Activated B cell treated with CpG ODN at 0.5 μM for 24 hours (primary cell): ENCODE measurements around the gene MYD88. TPM values are rescaled to one million over a fixed set of nuclear protein-coding genes. Genes with fewer than 3 reads are reported as not detected.

ENCODE experiments used
- ATAC-seq: fragments of 200-7000 bp; cut with Tn5 transposase; one replicate; pipeline ENCODE4 v1.10.0; 2021; ENCODE audit warnings: low read depth, mild to moderate bottlenecking, moderate library complexity
- CTCF ChIA-PET: fragments of 350-600 bp; sonication (Branson Sonifier 250); formaldehyde crosslinking; loops from one replicate; lab custom pipeline; 2021; ENCODE audit warnings: antibody characterized with exemption; lab: Charles Lee
- POLR2A ChIA-PET: fragments of 350-600 bp; sonication (Branson Sonifier 250); formaldehyde crosslinking; loops from one replicate; lab custom pipeline; 2021; ENCODE audit warnings: antibody characterized with exemption; lab: Charles Lee
- DNase-seq: peaks from one replicate; pipeline ENCODE4 v3.0.0; 2022
- H3K27ac Mint-ChIP-seq: one replicate; pipeline ENCODE4 v1.8.0; 2020; ENCODE audit warnings: mixed read lengths
- H3K27me3 Mint-ChIP-seq: one replicate; pipeline ENCODE4 v1.8.0; 2021; ENCODE audit warnings: mixed read lengths
- H3K36me3 Mint-ChIP-seq: one replicate; pipeline ENCODE4 v1.8.0; 2021; ENCODE audit warnings: low read depth, mixed read lengths
- H3K4me1 Mint-ChIP-seq: one replicate; pipeline ENCODE4 v1.8.0; 2021; ENCODE audit warnings: mixed read lengths
- H3K4me3 Mint-ChIP-seq: one replicate; pipeline ENCODE4 v1.8.0; 2020; ENCODE audit warnings: mild to moderate bottlenecking, mixed read lengths
- H3K9me3 Mint-ChIP-seq: one replicate; pipeline ENCODE4 v1.8.0; 2020; ENCODE audit warnings: mixed read lengths
- intact Hi-C: fragments of 100-400 bp; cut with micrococcal nuclease; formaldehyde crosslinking; loops from one replicate; pipeline ENCODE4 v1.15.1; 2024
- total RNA-seq: library from RNA; stranded (reverse); gene quantifications from 2 replicates; pipeline ENCODE4 v1.2.3, GENCODE V29; 2022
- TF ChIP-seq, protein P1 (sequence below): fragments of 200-600 bp; IDR thresholded peaks from one replicate; pipeline ENCODE4 v1.8.0; 2022; ENCODE audit warnings: antibody characterized with exemption, mild to moderate bottlenecking

Gene MYD88
- total RNA-seq, 1 donor from 2014 or later, result 62.7 TPM

DNA sequence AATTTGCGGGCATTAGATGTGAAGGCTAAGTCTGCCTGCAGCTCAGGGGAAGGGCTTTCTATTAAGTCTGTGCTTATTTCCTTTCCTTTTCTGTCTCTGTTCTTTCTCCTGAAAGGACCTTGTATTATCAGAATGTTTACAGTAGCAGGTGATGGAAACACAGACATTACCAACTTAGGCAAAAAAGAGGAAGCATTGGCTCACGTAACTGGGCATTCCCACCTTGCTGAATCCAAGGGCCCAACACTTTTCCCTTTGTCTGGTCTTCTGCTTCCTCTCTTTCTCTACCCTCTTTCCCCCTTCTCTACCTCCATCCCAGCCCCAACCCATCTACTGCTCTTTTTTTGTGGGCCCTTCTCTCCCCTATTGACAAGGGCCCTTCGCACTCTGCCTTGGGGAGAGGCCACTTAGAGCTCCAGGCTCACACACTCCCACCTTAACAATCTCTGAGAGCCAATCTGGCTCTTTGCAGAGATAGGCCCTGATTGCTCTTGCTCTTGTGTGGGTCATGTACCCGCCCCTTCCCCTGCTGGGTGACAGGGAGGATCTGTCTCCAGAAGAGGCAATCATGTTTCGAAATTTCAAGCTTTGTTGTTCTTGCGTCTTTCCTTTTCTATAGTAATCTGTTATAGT lies 36.5 kb upstream of the MYD88 start:
- H3K9me3 Mint-ChIP-seq, result peaks cover 8% of the 10 kb centered on the region
- DNase-seq (no peak), ATAC-seq (no peak)
- ChIA-PET POLR2A (no interaction called here), CTCF (no interaction called here)
- no peaks in the 10 kb centered on the region for H3K36me3 Mint-ChIP-seq
- TF ChIP-seq, protein P1, sequence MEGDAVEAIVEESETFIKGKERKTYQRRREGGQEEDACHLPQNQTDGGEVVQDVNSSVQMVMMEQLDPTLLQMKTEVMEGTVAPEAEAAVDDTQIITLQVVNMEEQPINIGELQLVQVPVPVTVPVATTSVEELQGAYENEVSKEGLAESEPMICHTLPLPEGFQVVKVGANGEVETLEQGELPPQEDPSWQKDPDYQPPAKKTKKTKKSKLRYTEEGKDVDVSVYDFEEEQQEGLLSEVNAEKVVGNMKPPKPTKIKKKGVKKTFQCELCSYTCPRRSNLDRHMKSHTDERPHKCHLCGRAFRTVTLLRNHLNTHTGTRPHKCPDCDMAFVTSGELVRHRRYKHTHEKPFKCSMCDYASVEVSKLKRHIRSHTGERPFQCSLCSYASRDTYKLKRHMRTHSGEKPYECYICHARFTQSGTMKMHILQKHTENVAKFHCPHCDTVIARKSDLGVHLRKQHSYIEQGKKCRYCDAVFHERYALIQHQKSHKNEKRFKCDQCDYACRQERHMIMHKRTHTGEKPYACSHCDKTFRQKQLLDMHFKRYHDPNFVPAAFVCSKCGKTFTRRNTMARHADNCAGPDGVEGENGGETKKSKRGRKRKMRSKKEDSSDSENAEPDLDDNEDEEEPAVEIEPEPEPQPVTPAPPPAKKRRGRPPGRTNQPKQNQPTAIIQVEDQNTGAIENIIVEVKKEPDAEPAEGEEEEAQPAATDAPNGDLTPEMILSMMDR, result no peak
- intact Hi-C loops, result no loop called here
- peaks cover 9% of the 10 kb centered on the region for H3K4me1 Mint-ChIP-seq
- H3K4me3 Mint-ChIP-seq, result no peak overlapping the region
- H3K27me3 Mint-ChIP-seq, result peaks cover 12% of the 10 kb centered on the region
- no peak overlapping the region for H3K27ac Mint-ChIP-seq

DNA sequence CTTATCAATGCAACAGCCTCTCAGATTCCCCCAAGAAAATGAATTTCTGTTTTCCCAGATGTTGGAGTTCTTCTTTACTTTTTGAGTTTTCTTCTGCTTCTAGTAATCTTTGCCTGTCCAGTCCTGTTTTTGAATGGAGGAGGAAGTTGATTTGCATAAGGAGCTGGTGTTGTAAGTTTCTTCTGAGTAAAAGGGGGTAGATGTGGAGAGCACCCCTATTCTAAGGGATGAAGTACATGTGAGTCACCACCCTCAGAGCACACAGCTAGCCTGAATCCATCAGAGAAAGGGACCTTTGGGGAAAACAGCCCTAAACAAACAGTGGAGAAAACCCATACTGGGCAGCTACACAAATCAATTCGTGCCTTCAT lies 36.0 kb upstream of the MYD88 start:
- ChIA-PET POLR2A (no interaction called here), CTCF (no interaction called here)
- no peak overlapping the region for H3K27ac Mint-ChIP-seq
- peaks cover 9% of the 10 kb centered on the region for H3K4me1 Mint-ChIP-seq
- DNase-seq (no peak), ATAC-seq (no peak)
- H3K4me3 Mint-ChIP-seq, result no peak overlapping the region
- intact Hi-C loops, result no loop called here
- H3K9me3 Mint-ChIP-seq, result peaks cover 8% of the 10 kb centered on the region
- TF ChIP-seq, protein P1, result no peak
- peaks cover 13% of the 10 kb centered on the region for H3K27me3 Mint-ChIP-seq
- no peaks in the 10 kb centered on the region for H3K36me3 Mint-ChIP-seq

GRCh38 chr3:38105525-38105924 lies 32.9 kb upstream of the MYD88 start:
- Mint-ChIP-seq H3K27me3 (peaks cover 7% of the 10 kb centered on the region), H3K36me3 (no peaks in the 10 kb centered on the region), H3K4me3 (no peak overlapping the region), H3K27ac (no peak overlapping the region), H3K9me3 (peaks cover 8% of the 10 kb centered on the region), H3K4me1 (peaks cover 9% of the 10 kb centered on the region)
- POLR2A ChIA-PET, result no interaction called here
- TF ChIP-seq, protein P1, result no peak
- DNase-seq, result no peak
- CTCF ChIA-PET, result no interaction called here
- intact Hi-C loops, result no loop called here
- no peak for ATAC-seq

- intact Hi-C loops, result no loop called here
- ATAC-seq, result no peak
- Mint-ChIP-seq H3K4me3 (no peak overlapping the region), H3K27me3 (peaks cover 7% of the 10 kb centered on the region), H3K27ac (no peak overlapping the region), H3K36me3 (no peaks in the 10 kb centered on the region), H3K4me1 (no peaks in the 10 kb centered on the region), H3K9me3 (peaks cover 8% of the 10 kb centered on the region)
- DNase-seq, result no peak
- CTCF ChIA-PET, result no interaction called here
- POLR2A ChIA-PET, result no interaction called here
- TF ChIP-seq, protein P1, result no peak
Observed at GRCh38 chr3:38107911-38108648, 30.4 kb upstream of the MYD88 start.

- peak; percentile 11 for DNase-seq
- H3K27me3 Mint-ChIP-seq, result peaks cover 7% of the 10 kb centered on the region
- H3K9me3 Mint-ChIP-seq, result peaks cover 8% of the 10 kb centered on the region
- H3K4me3 Mint-ChIP-seq, result no peak overlapping the region
- no peak for ATAC-seq
- ChIA-PET CTCF (no interaction called here), POLR2A (no interaction called here)
- no peaks in the 10 kb centered on the region for H3K4me1 Mint-ChIP-seq
- intact Hi-C loops, result no loop called here
- H3K27ac Mint-ChIP-seq, result no peak overlapping the region
- H3K36me3 Mint-ChIP-seq, result no peaks in the 10 kb centered on the region
- TF ChIP-seq, protein P1, result no peak
Observed at GRCh38 chr3:38108649-38109579, 29.5 kb upstream of the MYD88 start.
